H1 (cell line): Measurements from ENCODE around the gene LGALS16. TPM values are rescaled to one million over a fixed set of nuclear protein-coding genes. Genes with fewer than 3 reads are reported as not detected.

Experiments
- CREB1 ChIP-seq: IDR thresholded peaks from 2 replicates; pipeline ENCODE4 v1.6.1; 2012; ENCODE audit warnings: inconsistent platforms
- EGR1 ChIP-seq: IDR thresholded peaks from 2 replicates; pipeline ENCODE4 v1.6.1; 2011; ENCODE audit warnings: low read depth, low read length, borderline replicate concordance
- EZH2 ChIP-seq: fragments of 200-600 bp; sonication (generic); IDR thresholded peaks from 2 replicates; pipeline ENCODE4 v1.7.1; 2012; ENCODE audit warnings: low read depth, mild to moderate bottlenecking, moderate library complexity, low read length, inconsistent platforms; ENCODE audit not compliant: severe bottlenecking
- MAFK ChIP-seq: IDR thresholded peaks from 2 replicates; pipeline ENCODE4 v1.6.1; 2012; ENCODE audit warnings: low read depth, mild to moderate bottlenecking, improper control_type of control experiment, low read length
- NRF1 ChIP-seq: IDR thresholded peaks from 2 replicates; pipeline ENCODE4 v1.6.1; 2011; ENCODE audit warnings: mild to moderate bottlenecking, low read depth, low read length, improper control_type of control experiment
- polyA plus RNA-seq, 7 experiments: library from polyadenylated mRNA; depleted of rRNA in 3 of 7; stranded (reverse) in 5 of 7; unstranded in 2 of 7; fragments of >200 nt in 5 of 7; fragments of 200-250 nt in 2 of 7; gene quantifications; 1 replicate in 5 of 7; 2 replicates in 1 of 7; 4 replicates in 1 of 7; pipeline versions ENCODE4 v1.2.1 to v1.2.3, GENCODE V29; 2011 to 2013; ENCODE audit warnings: missing spikeins in 2 of 7, mixed read lengths in 2 of 7
- total RNA-seq: library from RNA; stranded (reverse); fragmentation: NEBNext Ultra II Directional; extraction: Animal tissue kit (Norgen Biotek cat#: 25700); gene quantifications from 2 replicates; pipeline ENCODE4 v1.2.1, GENCODE V29; 2021
- TF ChIP-seq, protein P1 (sequence below): fragments of 300-600 bp; sonication (generic); IDR thresholded peaks from 2 replicates; pipeline ENCODE4 v1.7.1; 2012; ENCODE audit warnings: low read length, moderate library complexity, mild to moderate bottlenecking, inconsistent platforms; ENCODE audit not compliant: insufficient replicate concordance

LGALS16 gene
- total and polyA plus RNA-seq, 2 of the 8 experiments (the other 6 are each of a cell fraction or from before 2014, with no cell fraction given) = not detected

DNA sequence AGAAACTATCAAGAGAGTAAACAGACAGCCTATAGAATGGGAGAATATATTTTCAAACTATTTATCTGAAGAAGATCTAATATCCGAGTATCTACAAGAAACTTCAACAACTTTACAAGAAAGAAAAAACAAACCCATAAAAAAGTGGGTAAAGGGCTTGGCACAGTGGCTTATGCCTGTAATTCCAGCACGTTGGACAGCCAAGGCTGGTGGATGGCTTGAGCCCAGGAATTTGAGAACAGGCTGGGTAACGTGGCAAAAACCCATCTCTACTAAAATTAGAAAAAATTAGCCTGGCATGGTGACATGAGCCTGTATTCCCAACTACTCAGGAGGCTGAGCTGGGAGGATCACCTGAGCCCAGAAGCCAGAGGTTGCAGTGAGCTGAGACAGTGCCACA is 7.8 kb upstream of the LGALS16 start (continued):
- TF ChIP-seq, protein P1, sequence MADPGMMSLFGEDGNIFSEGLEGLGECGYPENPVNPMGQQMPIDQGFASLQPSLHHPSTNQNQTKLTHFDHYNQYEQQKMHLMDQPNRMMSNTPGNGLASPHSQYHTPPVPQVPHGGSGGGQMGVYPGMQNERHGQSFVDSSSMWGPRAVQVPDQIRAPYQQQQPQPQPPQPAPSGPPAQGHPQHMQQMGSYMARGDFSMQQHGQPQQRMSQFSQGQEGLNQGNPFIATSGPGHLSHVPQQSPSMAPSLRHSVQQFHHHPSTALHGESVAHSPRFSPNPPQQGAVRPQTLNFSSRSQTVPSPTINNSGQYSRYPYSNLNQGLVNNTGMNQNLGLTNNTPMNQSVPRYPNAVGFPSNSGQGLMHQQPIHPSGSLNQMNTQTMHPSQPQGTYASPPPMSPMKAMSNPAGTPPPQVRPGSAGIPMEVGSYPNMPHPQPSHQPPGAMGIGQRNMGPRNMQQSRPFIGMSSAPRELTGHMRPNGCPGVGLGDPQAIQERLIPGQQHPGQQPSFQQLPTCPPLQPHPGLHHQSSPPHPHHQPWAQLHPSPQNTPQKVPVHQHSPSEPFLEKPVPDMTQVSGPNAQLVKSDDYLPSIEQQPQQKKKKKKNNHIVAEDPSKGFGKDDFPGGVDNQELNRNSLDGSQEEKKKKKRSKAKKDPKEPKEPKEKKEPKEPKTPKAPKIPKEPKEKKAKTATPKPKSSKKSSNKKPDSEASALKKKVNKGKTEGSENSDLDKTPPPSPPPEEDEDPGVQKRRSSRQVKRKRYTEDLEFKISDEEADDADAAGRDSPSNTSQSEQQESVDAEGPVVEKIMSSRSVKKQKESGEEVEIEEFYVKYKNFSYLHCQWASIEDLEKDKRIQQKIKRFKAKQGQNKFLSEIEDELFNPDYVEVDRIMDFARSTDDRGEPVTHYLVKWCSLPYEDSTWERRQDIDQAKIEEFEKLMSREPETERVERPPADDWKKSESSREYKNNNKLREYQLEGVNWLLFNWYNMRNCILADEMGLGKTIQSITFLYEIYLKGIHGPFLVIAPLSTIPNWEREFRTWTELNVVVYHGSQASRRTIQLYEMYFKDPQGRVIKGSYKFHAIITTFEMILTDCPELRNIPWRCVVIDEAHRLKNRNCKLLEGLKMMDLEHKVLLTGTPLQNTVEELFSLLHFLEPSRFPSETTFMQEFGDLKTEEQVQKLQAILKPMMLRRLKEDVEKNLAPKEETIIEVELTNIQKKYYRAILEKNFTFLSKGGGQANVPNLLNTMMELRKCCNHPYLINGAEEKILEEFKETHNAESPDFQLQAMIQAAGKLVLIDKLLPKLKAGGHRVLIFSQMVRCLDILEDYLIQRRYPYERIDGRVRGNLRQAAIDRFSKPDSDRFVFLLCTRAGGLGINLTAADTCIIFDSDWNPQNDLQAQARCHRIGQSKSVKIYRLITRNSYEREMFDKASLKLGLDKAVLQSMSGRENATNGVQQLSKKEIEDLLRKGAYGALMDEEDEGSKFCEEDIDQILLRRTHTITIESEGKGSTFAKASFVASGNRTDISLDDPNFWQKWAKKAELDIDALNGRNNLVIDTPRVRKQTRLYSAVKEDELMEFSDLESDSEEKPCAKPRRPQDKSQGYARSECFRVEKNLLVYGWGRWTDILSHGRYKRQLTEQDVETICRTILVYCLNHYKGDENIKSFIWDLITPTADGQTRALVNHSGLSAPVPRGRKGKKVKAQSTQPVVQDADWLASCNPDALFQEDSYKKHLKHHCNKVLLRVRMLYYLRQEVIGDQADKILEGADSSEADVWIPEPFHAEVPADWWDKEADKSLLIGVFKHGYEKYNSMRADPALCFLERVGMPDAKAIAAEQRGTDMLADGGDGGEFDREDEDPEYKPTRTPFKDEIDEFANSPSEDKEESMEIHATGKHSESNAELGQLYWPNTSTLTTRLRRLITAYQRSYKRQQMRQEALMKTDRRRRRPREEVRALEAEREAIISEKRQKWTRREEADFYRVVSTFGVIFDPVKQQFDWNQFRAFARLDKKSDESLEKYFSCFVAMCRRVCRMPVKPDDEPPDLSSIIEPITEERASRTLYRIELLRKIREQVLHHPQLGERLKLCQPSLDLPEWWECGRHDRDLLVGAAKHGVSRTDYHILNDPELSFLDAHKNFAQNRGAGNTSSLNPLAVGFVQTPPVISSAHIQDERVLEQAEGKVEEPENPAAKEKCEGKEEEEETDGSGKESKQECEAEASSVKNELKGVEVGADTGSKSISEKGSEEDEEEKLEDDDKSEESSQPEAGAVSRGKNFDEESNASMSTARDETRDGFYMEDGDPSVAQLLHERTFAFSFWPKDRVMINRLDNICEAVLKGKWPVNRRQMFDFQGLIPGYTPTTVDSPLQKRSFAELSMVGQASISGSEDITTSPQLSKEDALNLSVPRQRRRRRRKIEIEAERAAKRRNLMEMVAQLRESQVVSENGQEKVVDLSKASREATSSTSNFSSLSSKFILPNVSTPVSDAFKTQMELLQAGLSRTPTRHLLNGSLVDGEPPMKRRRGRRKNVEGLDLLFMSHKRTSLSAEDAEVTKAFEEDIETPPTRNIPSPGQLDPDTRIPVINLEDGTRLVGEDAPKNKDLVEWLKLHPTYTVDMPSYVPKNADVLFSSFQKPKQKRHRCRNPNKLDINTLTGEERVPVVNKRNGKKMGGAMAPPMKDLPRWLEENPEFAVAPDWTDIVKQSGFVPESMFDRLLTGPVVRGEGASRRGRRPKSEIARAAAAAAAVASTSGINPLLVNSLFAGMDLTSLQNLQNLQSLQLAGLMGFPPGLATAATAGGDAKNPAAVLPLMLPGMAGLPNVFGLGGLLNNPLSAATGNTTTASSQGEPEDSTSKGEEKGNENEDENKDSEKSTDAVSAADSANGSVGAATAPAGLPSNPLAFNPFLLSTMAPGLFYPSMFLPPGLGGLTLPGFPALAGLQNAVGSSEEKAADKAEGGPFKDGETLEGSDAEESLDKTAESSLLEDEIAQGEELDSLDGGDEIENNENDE = no peak
- no peak for TF ChIP-seq CREB1
- no peak for TF ChIP-seq NRF1
- no peak for TF ChIP-seq EZH2
- TF ChIP-seq MAFK = no peak
- TF ChIP-seq EGR1 = no peak
